Stimulated activated CD4-positive, alpha-beta T cell treated with anti-CD3 and anti-CD28 coated beads, Interleukin-15, amount 100 ng/mL, for 1 hour (primary cell): ENCODE measurements around the gene KIRREL3.

Experiments
- DNase-seq, 2 donors: peaks; one replicate each; pipeline ENCODE4 v3.0.0-alpha.2; 2020; ENCODE audit warnings: low read depth in 1 of 2, low spot score in 1 of 2

The KIRREL3 gene

DNA sequence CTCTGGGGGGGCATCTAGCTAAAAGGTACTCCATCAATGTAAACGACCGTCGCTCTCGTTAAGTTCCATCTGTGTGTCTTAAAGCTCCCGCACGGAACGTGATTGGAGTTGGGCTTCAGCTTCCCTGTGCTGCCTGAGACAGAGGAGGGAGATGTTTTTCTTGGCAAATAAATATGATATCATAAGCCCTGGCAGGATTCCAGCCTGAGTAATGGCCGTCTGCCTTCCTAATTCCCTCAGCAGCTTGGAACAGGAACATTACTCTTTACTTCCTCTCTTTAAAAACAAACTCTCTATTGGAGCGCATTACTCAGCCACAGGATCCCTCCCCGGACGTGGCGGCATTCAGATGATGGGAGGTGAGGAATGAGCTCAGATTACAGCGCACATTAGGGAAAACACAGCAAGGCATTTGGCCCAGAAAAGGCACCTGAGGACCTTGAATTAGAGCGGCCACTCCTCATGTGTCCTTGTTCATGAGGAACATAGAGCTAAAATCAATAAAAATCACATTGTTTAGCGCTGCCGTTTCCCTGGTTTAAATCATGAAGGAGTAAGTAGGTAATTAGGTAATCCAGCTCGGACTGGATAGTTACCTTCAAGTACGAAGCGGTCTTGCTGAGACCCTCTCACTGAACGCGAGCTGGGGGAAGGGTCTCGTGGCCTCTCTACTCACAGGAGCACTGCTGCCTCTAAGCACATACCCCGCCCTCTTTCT, 414.6 kb downstream of the KIRREL3 start:
- DNase-seq: no peak

GRCh38 chr11:126585388-126585773, 415.2 kb downstream of the KIRREL3 start:
- DNase-seq: no peak

DNA sequence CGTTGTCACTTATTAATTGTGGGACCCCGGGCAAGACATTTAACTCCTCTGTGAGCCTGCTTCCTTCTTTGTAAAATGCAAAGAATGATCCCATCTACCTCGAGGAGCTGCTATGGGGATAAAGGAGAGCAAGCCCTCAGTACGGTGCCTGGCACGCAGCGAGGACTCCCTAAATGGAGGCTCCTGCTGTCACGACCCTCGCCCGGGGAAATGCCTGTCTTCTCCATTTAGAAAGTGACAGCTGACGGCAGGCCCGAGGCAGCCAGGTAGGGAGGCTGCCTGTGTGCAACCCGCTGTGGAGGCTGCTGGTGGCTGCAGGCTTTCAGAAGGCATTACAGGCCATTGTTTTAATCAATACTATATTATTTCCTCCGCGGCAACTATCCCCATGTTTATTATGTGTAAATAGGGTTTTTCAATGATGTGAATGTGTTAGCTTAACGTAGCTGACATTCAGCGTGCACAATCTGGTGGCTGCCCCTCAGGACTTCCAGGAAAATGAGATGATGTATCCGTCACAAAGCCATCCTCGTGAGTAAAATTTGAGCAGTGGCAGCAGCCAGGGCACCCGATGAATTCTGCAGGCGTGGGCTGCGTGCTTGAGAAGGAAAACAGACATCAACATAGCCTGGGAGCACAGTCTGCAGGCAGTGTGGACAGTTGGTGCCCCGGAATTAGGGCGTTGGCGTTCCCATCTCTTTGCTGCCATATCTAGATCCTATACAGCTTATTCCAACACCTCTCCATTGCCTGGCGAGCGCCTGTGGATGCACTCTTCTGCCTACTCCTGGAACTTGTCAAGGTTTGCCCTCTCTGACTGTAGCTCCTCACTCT, 416.8 kb downstream of the KIRREL3 start:
- no peak for DNase-seq

GRCh38 chr11:126583101-126583500, 417.5 kb downstream of the KIRREL3 start:
- no peak for DNase-seq

DNA sequence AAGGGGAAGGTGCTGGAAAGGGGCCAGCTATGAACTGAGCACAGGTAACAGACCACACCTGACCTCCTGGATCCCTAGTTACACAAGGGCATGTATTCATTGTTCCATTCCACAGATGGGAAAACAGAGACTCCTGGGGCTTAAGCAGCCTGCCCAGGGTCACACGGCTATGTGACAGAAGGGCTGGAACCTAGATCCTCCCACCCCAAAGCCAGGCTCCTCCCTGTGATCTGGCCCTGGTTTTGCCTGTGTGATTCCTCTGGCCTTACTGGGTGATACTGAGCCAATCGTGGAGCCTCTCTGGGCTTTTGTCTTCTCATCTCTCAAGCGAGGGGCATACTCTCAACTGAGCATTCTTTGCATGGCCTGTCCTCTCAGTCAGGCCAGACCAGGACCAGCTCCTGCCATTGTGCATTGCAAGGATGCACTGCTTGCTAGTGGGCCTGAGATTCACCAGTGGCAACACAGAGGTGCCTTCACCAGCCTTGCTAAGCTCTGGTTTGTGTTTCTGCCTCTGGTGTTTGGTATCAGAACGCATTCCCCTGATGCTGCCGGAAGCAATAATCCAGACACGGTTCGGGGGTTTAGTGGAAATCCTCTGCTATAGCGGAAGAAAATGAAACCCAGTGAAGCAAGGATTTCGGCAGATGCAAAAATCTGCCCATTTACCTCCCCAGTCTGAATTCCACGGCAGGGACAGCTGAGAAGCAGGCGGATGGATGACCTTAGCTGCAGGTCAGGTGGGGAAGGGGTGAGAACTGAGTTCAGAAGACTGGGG, 418.5 kb downstream of the KIRREL3 start:
- no peak for DNase-seq

- DNase-seq: no peak
These were observed 422.1 kb downstream of the KIRREL3 start for GRCh38 chr11:126578426-126578825.

- DNase-seq: no peak
These were observed 422.5 kb downstream of the KIRREL3 start for GRCh38 chr11:126578021-126578420.

- DNase-seq: no peak
These were observed 424.7 kb downstream of the KIRREL3 start for GRCh38 chr11:126575849-126576248.

GRCh38 chr11:126573325-126573978, 427.1 kb downstream of the KIRREL3 start:
- DNase-seq: no peak

- no peak for DNase-seq
These were observed 430.1 kb downstream of the KIRREL3 start for GRCh38 chr11:126570489-126570888.

DNA sequence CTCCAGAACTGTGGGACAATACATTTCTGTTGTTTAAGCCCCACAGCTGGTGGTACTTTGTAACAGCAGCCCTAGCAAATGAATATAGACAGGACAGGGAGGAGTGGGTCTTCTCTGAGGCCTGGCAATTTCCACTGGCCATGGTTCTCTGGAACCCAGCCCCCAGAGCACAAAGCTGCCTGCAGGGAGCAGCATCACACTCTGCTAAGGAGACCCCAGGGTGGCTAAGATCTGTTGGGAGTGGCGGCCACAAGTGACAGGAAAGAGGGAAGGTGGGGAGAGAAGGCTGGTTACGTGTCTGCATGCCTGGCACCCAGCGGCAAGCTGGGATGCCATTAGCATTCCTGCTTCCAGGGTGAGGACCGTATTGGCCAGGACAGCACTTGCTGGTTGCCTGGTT, 433.2 kb downstream of the KIRREL3 start:
- no peak for DNase-seq

DNA sequence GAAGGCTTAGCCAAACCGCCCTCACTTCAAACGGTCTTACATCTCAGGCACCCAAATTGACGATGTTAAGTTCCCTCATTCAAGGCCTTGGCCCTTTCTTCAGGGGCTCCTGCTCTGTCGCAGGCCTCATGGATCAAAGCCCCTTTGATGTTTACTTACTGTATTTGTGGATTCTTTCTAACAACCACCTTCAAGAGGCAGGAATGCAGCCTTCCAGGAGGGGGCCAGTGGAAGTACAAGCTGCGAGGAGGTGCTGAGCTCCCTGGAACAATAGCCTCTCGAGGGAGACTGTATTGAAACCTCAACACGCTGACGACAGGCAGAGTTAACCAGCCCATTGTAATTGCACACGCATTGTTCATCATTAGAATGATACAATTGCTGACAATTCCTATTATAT, 436.0 kb downstream of the KIRREL3 start:
- DNase-seq: no peak

GRCh38 chr11:126561327-126561893, 439.2 kb downstream of the KIRREL3 start:
- DNase-seq: peak in 1 of 2 donors; percentile 1

- DNase-seq: no peak
These were observed 440.3 kb downstream of the KIRREL3 start for GRCh38 chr11:126560221-126560620.

DNA sequence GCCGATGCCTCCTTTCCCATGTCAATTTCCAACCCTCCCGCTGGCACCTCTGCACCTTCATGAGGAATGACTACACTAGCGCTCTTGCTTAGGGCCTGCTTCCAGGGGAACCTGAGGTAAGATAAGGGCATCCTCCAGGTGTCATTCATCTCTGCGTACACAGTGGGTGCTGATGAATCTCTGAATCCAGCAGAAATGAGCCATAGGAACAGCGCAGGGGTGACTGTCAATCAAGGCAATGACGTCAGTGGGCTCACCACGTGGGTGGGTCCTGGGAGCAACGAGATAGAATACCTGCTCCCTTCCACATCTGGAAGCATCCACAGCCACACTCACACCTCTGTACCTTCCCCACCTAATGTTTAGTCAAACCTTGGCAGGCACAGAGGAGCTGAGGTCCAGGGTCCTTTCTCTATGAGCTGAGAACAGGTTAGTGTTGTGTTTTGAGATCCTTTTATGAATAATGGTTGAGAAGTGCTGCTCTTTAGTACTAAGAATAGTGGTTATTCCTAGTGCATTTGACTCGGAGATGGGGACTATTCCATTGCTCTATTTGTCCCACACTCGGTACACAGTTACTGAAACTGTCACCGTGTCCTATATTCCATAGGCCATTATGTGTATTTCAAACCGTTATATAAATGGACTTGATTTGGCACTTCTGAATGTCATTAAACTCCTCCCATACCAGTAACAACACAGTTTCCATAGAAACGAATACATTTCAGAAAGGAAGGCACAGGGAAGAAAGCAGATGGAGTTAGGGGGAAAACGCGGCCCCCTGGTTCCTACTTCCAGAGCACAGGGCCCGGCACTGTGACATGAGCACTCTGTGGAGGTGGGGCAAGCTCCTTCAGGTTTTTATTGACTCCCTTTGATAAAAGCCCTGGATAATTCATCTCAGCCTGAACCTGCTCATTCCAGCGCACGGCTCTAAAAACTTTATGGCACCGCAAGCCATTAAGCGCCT, 451.7 kb downstream of the KIRREL3 start:
- no peak for DNase-seq

DNA sequence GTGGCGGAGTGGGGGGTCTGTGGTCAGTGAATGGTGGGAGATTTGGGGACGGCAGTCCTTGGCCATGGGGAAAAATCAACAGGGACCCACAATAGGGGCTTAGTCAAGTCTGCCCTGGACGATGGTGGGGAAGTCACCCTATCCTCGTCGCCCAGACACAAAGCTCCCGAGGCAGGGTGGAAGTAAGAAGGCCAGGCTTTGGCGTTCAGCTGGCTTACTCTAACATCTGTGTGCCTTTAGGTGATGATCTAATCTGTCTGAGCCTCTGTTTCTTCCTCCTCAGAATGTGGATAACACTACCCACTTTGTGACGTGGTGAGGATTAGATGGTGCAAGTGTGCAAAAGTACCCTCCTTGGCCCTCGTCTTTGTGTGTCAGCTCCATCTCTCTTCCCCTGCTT, 452.9 kb downstream of the KIRREL3 start:
- DNase-seq: no peak

DNA sequence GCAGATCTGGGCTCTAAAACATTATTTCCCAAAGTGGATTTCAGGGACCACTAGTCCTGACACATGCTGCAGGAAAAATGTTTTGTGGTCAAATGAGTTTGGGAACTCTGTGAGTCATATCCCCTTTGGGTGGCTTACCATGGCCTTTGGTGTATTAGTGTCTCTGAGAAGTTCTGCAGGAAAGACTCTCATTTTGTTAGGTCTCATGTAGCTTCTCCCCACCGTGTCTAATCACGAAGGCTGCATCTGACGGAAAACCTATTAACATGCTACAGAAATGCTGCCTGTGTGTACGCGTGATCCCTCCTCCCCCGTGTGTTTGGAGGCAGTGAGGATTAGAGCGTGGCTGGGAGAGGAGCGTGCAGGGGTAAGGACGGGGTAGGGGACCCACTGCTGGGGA, 453.4 kb downstream of the KIRREL3 start:
- no peak for DNase-seq

DNA sequence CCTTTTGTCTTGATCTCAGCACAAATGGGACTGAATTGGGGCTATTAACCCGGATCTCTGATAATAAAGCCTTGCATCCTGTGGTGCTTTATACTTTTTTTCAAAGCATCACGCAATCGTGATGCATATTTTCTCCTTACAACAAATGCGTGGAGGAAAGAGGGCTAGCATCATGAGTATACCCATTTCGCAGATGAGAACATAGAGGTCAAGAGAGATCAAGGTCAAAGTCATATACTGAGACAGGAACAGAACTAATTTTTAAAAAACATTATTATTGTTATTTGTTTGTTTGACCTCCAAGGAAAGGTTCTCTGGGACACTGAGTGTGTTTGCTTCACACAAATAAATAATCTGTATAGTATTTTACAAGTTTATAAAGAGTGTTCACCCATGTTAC, 453.9 kb downstream of the KIRREL3 start:
- DNase-seq: no peak

DNA sequence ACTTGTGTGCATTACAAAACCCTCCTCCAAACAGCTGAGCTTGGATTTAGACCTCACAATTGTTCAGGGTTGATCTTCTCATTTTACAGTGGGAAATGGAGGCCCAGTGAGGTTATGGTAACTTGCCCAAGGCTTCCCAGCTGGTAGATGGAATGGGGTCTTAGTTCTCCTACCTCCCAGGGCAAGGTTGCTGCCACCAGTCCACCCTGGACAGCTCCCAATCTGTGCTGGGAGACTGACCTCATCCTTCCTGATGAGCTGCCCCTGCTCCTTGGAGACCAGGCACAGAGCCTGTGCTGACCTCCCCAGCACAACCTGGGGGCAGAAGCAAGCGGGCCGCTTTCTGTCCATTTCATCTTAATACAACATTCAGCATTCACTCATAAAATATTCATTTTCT, 454.4 kb downstream of the KIRREL3 start:
- DNase-seq: no peak

DNA sequence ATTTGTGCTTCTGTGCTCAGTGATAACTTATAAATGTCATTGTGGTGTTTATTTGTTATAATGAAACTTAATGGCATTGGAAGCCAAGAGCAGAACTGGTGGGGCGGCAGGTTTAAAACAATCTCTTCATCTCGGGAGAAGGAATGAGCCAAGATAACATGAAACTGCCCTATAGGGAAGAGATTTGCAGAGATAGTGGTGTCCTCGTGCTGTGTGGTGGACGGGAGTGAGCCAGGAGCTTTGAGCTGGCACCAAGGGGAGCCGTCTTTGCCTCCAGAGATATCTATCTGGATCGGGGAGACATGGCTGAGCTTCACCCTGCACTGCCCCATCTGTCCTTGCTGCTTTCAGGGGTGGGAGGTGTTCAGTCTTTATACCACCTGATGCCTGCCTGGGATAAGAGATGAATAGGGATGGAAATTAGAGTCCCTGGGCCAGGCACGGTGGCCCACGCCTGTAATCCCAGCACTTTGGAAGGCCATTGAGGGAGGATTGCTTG, 455.5 kb downstream of the KIRREL3 start:
- DNase-seq: no peak
